ENCODE measurements around the gene TLR10. TPM values are rescaled to one million over a fixed set of nuclear protein-coding genes. Genes with fewer than 3 reads are reported as not detected.
"Not testable (repeated sequence)": the region's sequence is repeated elsewhere in the genome, so short reads cannot be mapped to it uniquely, and the experiment has no call there.

The TLR10 gene
- 0.08 TPM in 1 of 2 replicates, not detected in the other for total RNA-seq (2014; rRNA removed; shearing (Covaris generic))
- polyA plus RNA-seq (2015; cell fraction: cytosol; rRNA removed), result 0.06 and 0.07 TPM in 2 replicates
- polyA plus RNA-seq (2015; cell fraction: nucleus; rRNA removed), result 0.06 TPM in 1 of 2 replicates, not detected in the other

- DNase-seq (ENCODE audit: low read depth, low spot score), result peak; percentile 61
- in situ Hi-C loops (cut with HindIII; ENCODE audit: low pct_unique_long_range_greater_than_20kb, low sequenced_read_pairs), result no loop called here
These were observed at the start of gene TLR10 for GRCh38 chr4:38782452-38783108. Gene TLR10, minus strand, starts transcription at chr4:38782990. Its CDS starts 7,400 bp downstream, at chr4:38775590.

- in situ Hi-C loops (cut with HindIII; ENCODE audit: low pct_unique_long_range_greater_than_20kb, low sequenced_read_pairs), result no loop called here
- DNase-seq (ENCODE audit: low read depth, low spot score), result no peak
These were observed 49.4 kb upstream of the TLR10 start for GRCh38 chr4:38832206-38832605.

GRCh38 chr4:38831653-38832052, 48.9 kb upstream of the TLR10 start:
- in situ Hi-C loops (cut with HindIII; ENCODE audit: low pct_unique_long_range_greater_than_20kb, low sequenced_read_pairs), result no loop called here

GRCh38 chr4:38829237-38829636, 46.4 kb upstream of the TLR10 start:
- peak; percentile 83 for DNase-seq (ENCODE audit: low read depth, low spot score)
- in situ Hi-C loops (cut with HindIII; ENCODE audit: low pct_unique_long_range_greater_than_20kb, low sequenced_read_pairs), result no loop called here

More at GRCh38 chr4:38831653-38832052, 48.9 kb upstream of the TLR10 start:
- DNase-seq (ENCODE audit: low read depth, low spot score), result no peak

GRCh38 chr4:38823766-38824165, 41.0 kb upstream of the TLR10 start:
- in situ Hi-C loops (cut with HindIII; ENCODE audit: low pct_unique_long_range_greater_than_20kb, low sequenced_read_pairs), result no loop called here
- DNase-seq (ENCODE audit: low read depth, low spot score), result no peak

- no peak for DNase-seq (ENCODE audit: low read depth, low spot score)
- in situ Hi-C loops (cut with HindIII; ENCODE audit: low pct_unique_long_range_greater_than_20kb, low sequenced_read_pairs), result no loop called here
These were observed 40.0 kb upstream of the TLR10 start for GRCh38 chr4:38822748-38823303.

- in situ Hi-C loops (cut with HindIII; ENCODE audit: low pct_unique_long_range_greater_than_20kb, low sequenced_read_pairs), result no loop called here
These were observed 38.9 kb upstream of the TLR10 start for GRCh38 chr4:38821739-38822138.

GRCh38 chr4:38820329-38821061, 37.7 kb upstream of the TLR10 start:
- in situ Hi-C loops (cut with HindIII; ENCODE audit: low pct_unique_long_range_greater_than_20kb, low sequenced_read_pairs), result no loop called here
- DNase-seq (ENCODE audit: low read depth, low spot score), result peak; percentile 90

More at GRCh38 chr4:38821739-38822138, 38.9 kb upstream of the TLR10 start:
- DNase-seq (ENCODE audit: low read depth, low spot score), result no peak

- peak; percentile 41 for DNase-seq (ENCODE audit: low read depth, low spot score)
- in situ Hi-C loops (cut with HindIII; ENCODE audit: low pct_unique_long_range_greater_than_20kb, low sequenced_read_pairs), result no loop called here
These were observed 36.8 kb upstream of the TLR10 start for GRCh38 chr4:38819569-38819968.

- in situ Hi-C loops (cut with HindIII; ENCODE audit: low pct_unique_long_range_greater_than_20kb, low sequenced_read_pairs), result no loop called here
- peak; percentile 90 for DNase-seq (ENCODE audit: low read depth, low spot score)
These were observed 35.7 kb upstream of the TLR10 start for GRCh38 chr4:38818441-38818976.

- in situ Hi-C loops (cut with HindIII; ENCODE audit: low pct_unique_long_range_greater_than_20kb, low sequenced_read_pairs), result no loop called here
- DNase-seq (ENCODE audit: low read depth, low spot score), result peak; percentile 85
These were observed 33.3 kb upstream of the TLR10 start for GRCh38 chr4:38815885-38816782.

GRCh38 chr4:38814386-38814785, 31.6 kb upstream of the TLR10 start:
- in situ Hi-C loops (cut with HindIII; ENCODE audit: low pct_unique_long_range_greater_than_20kb, low sequenced_read_pairs), result no loop called here
- no peak for DNase-seq (ENCODE audit: low read depth, low spot score)

- DNase-seq (ENCODE audit: low read depth, low spot score), result no peak
- in situ Hi-C loops (cut with HindIII; ENCODE audit: low pct_unique_long_range_greater_than_20kb, low sequenced_read_pairs), result no loop called here
These were observed 28.5 kb upstream of the TLR10 start for GRCh38 chr4:38811297-38811696.

- in situ Hi-C loops (cut with HindIII; ENCODE audit: low pct_unique_long_range_greater_than_20kb, low sequenced_read_pairs); DNase-seq (ENCODE audit: low read depth, low spot score): not testable (repeated sequence)
These were observed 24.7 kb upstream of the TLR10 start for GRCh38 chr4:38807462-38807861.

- in situ Hi-C loops (cut with HindIII; ENCODE audit: low pct_unique_long_range_greater_than_20kb, low sequenced_read_pairs), result not testable (repeated sequence)
These were observed 23.5 kb upstream of the TLR10 start for GRCh38 chr4:38806251-38806650.

GRCh38 chr4:38805530-38806145, 22.8 kb upstream of the TLR10 start:
- in situ Hi-C loops (cut with HindIII; ENCODE audit: low pct_unique_long_range_greater_than_20kb, low sequenced_read_pairs), result no loop called here
- no peak for DNase-seq (ENCODE audit: low read depth, low spot score)

More at GRCh38 chr4:38806251-38806650, 23.5 kb upstream of the TLR10 start:
- DNase-seq (ENCODE audit: low read depth, low spot score), result not testable (repeated sequence)

Data from SK-MEL-5 (cell line).